SK-N-SH (cell line): Measurements from ENCODE around the gene PRDX1.

Experiments used
- CTCF ChIP-seq: fragments of 200-600 bp; sonication (generic); IDR thresholded peaks from 2 replicates; pipeline ENCODE4 v1.6.1; 2017; ENCODE audit warnings: antibody characterized with exemption, mild to moderate bottlenecking, moderate library complexity
- EZH2phosphoT487 ChIP-seq: fragments of 200-600 bp; sonication (generic); IDR thresholded peaks from 2 replicates; pipeline ENCODE4 v1.6.1; 2017; ENCODE audit warnings: low read depth, mixed run types, mild to moderate bottlenecking, antibody characterized with exemption, moderate library complexity, borderline replicate concordance
- GABPA ChIP-seq: IDR thresholded peaks from 2 replicates; pipeline ENCODE4 v1.4.0; 2012; ENCODE audit warnings: low read depth, mild to moderate bottlenecking
- USF2 ChIP-seq: fragments of 150-350 bp; IDR thresholded peaks from 2 replicates; pipeline ENCODE4 v1.6.1; 2017; ENCODE audit warnings: antibody characterized with exemption, low read length, low read depth, borderline replicate concordance
- ZBTB33 ChIP-seq: IDR thresholded peaks from 2 replicates; pipeline ENCODE4 v1.4.0; 2012; ENCODE audit warnings: low read depth, borderline replicate concordance

- TF ChIP-seq CTCF (no peak), EZH2phosphoT487 (no peak), GABPA (no peak), USF2 (no peak), ZBTB33 (no peak)
Measured at GRCh38 chr1:45507195-45507594, 14.5 kb downstream of the PRDX1 start.
